ENCODE data around the gene ZFYVE19.

The ZFYVE19 gene

GRCh38 chr15:40845511-40846284 lies 38.8 kb downstream of the ZFYVE19 start:
- Histone ChIP-seq H3K9me3 (no peaks in the 10 kb centered on the region), H3K27me3 (peaks cover 22% of the 10 kb centered on the region), H3K4me3 (ENCODE audit: low read depth, low read length) (no peak overlapping the region), H3K36me3 (no peaks in the 10 kb centered on the region), H3K4me1 (peaks cover 4% of the 10 kb centered on the region; the same call in 1 of the 2 replicates)
- DNase-seq, result no peak
- TF ChIP-seq CTCF (IDR thresholded peaks at IDR 0.05; ENCODE audit: low read depth, low read length), result no peak

- TF ChIP-seq CTCF (IDR thresholded peaks at IDR 0.05; ENCODE audit: low read depth, low read length), result no peak
- no peak for DNase-seq
- Histone ChIP-seq H3K9me3 (no peaks in the 10 kb centered on the region), H3K27me3 (peaks cover 22% of the 10 kb centered on the region), H3K36me3 (no peaks in the 10 kb centered on the region), H3K4me3 (ENCODE audit: low read depth, low read length) (no peak overlapping the region), H3K4me1 (peaks cover 4% of the 10 kb centered on the region; the same call in 1 of the 2 replicates)
These were observed 39.9 kb downstream of the ZFYVE19 start for GRCh38 chr15:40846841-40847222.

- H3K36me3 ChIP-seq, result no peaks in the 10 kb centered on the region
- no peak overlapping the region for H3K4me3 ChIP-seq (ENCODE audit: low read depth, low read length)
These were observed 40.5 kb downstream of the ZFYVE19 start for GRCh38 chr15:40847223-40847961.

GRCh38 chr15:40850576-40851112 lies 43.8 kb downstream of the ZFYVE19 start:
- no peaks in the 10 kb centered on the region for H3K36me3 ChIP-seq
- H3K4me1 ChIP-seq, result peaks cover 4% of the 10 kb centered on the region; the same call in 1 of the 2 replicates
- no peaks in the 10 kb centered on the region for H3K9me3 ChIP-seq
- no peaks in the 10 kb centered on the region for H3K27me3 ChIP-seq
- H3K4me3 ChIP-seq (ENCODE audit: low read depth, low read length), result no peak overlapping the region
- TF ChIP-seq CTCF (IDR thresholded peaks at IDR 0.05; ENCODE audit: low read depth, low read length), result no peak
- no peak for DNase-seq

More at GRCh38 chr15:40847223-40847961, 40.5 kb downstream of the ZFYVE19 start:
- Histone ChIP-seq H3K4me1 (peaks cover 4% of the 10 kb centered on the region; the same call in 1 of the 2 replicates), H3K27me3 (peaks cover 22% of the 10 kb centered on the region), H3K9me3 (no peaks in the 10 kb centered on the region)
- no peak for TF ChIP-seq CTCF (IDR thresholded peaks at IDR 0.05; ENCODE audit: low read depth, low read length)
- DNase-seq, result peak; percentile 56

- no peaks in the 10 kb centered on the region for H3K36me3 ChIP-seq
These were observed 45.6 kb downstream of the ZFYVE19 start for GRCh38 chr15:40852529-40852928.

More at GRCh38 chr15:40852529-40852928, 45.6 kb downstream of the ZFYVE19 start:
- Histone ChIP-seq H3K9me3 (no peaks in the 10 kb centered on the region), H3K4me3 (ENCODE audit: low read depth, low read length) (no peak overlapping the region), H3K4me1 (no peaks in the 10 kb centered on the region; the same call in 1 of the 2 replicates), H3K27me3 (no peaks in the 10 kb centered on the region)
- no peak for DNase-seq
- no peak for TF ChIP-seq CTCF (IDR thresholded peaks at IDR 0.05; ENCODE audit: low read depth, low read length)
